HepG2 (cell line): ENCODE measurements around the gene CEBPB. TPM values are rescaled to one million over a fixed set of nuclear protein-coding genes. Genes with fewer than 3 reads are reported as not detected.

Experiments
- DZIP1 ChIP-seq: sonication (generic); formaldehyde crosslinking; IDR thresholded peaks from 2 replicates; pipeline ENCODE4 v1.5.0; 2020; ENCODE audit warnings: mild to moderate bottlenecking, missing genetic modification reagents
- GFI1 ChIP-seq: sonication (generic); formaldehyde crosslinking; IDR thresholded peaks from 2 replicates; pipeline ENCODE4 v1.5.0; 2020; ENCODE audit warnings: missing genetic modification reagents, mild to moderate bottlenecking, borderline replicate concordance
- JARID2 ChIP-seq: sonication (generic); formaldehyde crosslinking; IDR thresholded peaks from 2 replicates; pipeline ENCODE4 v1.8.1; 2023; ENCODE audit warnings: missing genetic modification reagents, inconsistent platforms; ENCODE audit not compliant: insufficient replicate concordance
- MXI1 ChIP-seq: IDR thresholded peaks from 3 replicates; pipeline ENCODE4 v1.6.1; 2012; ENCODE audit warnings: low read depth, low read length, inconsistent platforms, borderline replicate concordance
- SP5 ChIP-seq: IDR thresholded peaks from 2 replicates; pipeline ENCODE4 v1.6.1; 2016; ENCODE audit warnings: low read depth, borderline replicate concordance
- ZEB1 ChIP-seq: IDR thresholded peaks from 2 replicates; pipeline ENCODE4 v1.6.1; 2012; ENCODE audit warnings: mild to moderate bottlenecking, low read depth, inconsistent platforms; ENCODE audit not compliant: insufficient replicate concordance
- ZNF432 ChIP-seq: sonication (generic); formaldehyde crosslinking; IDR thresholded peaks from 2 replicates; pipeline ENCODE4 v1.5.0; 2020; ENCODE audit warnings: missing genetic modification reagents, mild to moderate bottlenecking, borderline replicate concordance
- ZNF550 ChIP-seq: sonication (generic); formaldehyde crosslinking; IDR thresholded peaks from 2 replicates; pipeline ENCODE4 v1.4.0; 2020; ENCODE audit warnings: mild to moderate bottlenecking, missing genetic modification reagents, borderline replicate concordance
- ZNF772 ChIP-seq: sonication (generic); formaldehyde crosslinking; IDR thresholded peaks from 2 replicates; pipeline ENCODE4 v1.5.0; 2020; ENCODE audit warnings: mild to moderate bottlenecking, missing genetic modification reagents
- polyA plus RNA-seq, 8 experiments: library from polyadenylated mRNA; depleted of rRNA in 3 of 8; stranded (reverse) in 7 of 8; unstranded in 1 of 8; fragments of >200 nt; fragmentation: Illumina TruSeq in 4 of 8; extraction: Trizol in 4 of 8; gene quantifications; 2 replicates each; pipeline versions ENCODE4 v1.2.1 to v1.2.3, GENCODE V29; 2011 to 2016; ENCODE audit warnings: low read depth in 4 of 8, missing spikeins in 1 of 8, mixed read lengths in 1 of 8; ENCODE audit not compliant: insufficient read depth in 1 of 8
- total RNA-seq, 5 experiments: library from RNA; depleted of rRNA; stranded (reverse); fragments of >200 nt; fragmentation: Illumina TruSeq; extraction: Trizol; gene quantifications; 2 replicates each; pipeline ENCODE4 v1.2.3, GENCODE V29; 2016; ENCODE audit warnings: low read depth in 1 of 5
- TF ChIP-seq, protein P1 (sequence below): sonication (generic); formaldehyde crosslinking; IDR thresholded peaks from 2 replicates; pipeline ENCODE4 v1.4.0; 2020; ENCODE audit warnings: missing genetic modification reagents, borderline replicate concordance
- TF ChIP-seq, protein P2 (sequence below): sonication (generic); formaldehyde crosslinking; IDR thresholded peaks from 2 replicates; pipeline ENCODE4 v1.4.0; 2020; ENCODE audit warnings: missing genetic modification reagents

CEBPB gene
- total and polyA plus RNA-seq, 2 of the 13 experiments (the other 11 are each of a cell fraction or from before 2014, with no cell fraction given) = 18.5 to 28.2 TPM

DNA sequence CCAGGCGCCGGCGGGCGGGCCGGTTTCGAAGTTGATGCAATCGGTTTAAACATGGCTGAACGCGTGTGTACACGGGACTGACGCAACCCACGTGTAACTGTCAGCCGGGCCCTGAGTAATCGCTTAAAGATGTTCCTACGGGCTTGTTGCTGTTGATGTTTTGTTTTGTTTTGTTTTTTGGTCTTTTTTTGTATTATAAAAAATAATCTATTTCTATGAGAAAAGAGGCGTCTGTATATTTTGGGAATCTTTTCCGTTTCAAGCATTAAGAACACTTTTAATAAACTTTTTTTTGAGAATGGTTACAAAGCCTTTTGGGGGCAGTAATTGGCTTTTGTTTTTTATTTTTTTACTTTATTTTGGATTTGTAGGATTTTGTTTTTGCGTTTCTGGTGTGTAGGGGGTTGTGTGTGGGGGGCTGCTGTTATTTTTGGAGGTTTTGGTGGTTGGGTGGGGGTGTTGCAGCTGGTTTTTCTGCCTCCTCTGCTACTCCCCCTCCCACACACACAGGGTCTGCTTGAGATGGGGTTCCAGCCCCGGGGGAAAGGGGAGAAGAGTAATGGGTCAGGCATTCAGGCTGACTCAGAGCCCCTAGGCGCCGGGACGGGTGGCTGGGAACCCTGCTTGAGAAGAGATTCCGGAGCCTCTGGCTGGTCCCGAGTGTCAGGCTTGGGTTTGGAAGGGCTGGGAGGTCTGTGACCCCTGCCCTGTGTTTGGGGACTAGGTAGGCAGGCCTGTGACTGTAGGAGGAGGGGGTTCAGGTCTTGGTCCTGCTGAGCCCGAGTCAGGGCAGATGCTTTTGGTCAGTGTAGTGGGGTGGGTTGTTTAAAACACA, 2.0 kb downstream of the CEBPB start (continued):
- TF ChIP-seq, protein P1, sequence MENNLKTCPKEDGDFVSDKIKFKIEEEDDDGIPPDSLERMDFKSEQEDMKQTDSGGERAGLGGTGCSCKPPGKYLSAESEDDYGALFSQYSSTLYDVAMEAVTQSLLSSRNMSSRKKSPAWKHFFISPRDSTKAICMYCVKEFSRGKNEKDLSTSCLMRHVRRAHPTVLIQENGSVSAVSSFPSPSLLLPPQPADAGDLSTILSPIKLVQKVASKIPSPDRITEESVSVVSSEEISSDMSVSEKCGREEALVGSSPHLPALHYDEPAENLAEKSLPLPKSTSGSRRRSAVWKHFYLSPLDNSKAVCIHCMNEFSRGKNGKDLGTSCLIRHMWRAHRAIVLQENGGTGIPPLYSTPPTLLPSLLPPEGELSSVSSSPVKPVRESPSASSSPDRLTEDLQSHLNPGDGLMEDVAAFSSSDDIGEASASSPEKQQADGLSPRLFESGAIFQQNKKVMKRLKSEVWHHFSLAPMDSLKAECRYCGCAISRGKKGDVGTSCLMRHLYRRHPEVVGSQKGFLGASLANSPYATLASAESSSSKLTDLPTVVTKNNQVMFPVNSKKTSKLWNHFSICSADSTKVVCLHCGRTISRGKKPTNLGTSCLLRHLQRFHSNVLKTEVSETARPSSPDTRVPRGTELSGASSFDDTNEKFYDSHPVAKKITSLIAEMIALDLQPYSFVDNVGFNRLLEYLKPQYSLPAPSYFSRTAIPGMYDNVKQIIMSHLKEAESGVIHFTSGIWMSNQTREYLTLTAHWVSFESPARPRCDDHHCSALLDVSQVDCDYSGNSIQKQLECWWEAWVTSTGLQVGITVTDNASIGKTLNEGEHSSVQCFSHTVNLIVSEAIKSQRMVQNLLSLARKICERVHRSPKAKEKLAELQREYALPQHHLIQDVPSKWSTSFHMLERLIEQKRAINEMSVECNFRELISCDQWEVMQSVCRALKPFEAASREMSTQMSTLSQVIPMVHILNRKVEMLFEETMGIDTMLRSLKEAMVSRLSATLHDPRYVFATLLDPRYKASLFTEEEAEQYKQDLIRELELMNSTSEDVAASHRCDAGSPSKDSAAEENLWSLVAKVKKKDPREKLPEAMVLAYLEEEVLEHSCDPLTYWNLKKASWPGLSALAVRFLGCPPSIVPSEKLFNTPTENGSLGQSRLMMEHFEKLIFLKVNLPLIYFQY (CRISPR knock-in tag) = peak; percentile 69
- TF ChIP-seq SP5 (CRISPR knock-in tag) (peak; percentile 67; the same call in 1 of the 2 replicates), DZIP1 (CRISPR knock-in tag) (no peak), JARID2 (CRISPR knock-in tag) (peak; percentile 10), ZEB1 (no peak), ZNF550 (CRISPR knock-in tag) (0 out of 2 replicates have a peak, but pooled peaks have one; percentile 40), ZNF772 (CRISPR knock-in tag) (no peak; the same call in 1 of the 2 replicates), GFI1 (CRISPR knock-in tag) (peak; percentile 28), ZNF432 (CRISPR knock-in tag) (no peak), MXI1 (peak; percentile 99)
- TF ChIP-seq, protein P2, sequence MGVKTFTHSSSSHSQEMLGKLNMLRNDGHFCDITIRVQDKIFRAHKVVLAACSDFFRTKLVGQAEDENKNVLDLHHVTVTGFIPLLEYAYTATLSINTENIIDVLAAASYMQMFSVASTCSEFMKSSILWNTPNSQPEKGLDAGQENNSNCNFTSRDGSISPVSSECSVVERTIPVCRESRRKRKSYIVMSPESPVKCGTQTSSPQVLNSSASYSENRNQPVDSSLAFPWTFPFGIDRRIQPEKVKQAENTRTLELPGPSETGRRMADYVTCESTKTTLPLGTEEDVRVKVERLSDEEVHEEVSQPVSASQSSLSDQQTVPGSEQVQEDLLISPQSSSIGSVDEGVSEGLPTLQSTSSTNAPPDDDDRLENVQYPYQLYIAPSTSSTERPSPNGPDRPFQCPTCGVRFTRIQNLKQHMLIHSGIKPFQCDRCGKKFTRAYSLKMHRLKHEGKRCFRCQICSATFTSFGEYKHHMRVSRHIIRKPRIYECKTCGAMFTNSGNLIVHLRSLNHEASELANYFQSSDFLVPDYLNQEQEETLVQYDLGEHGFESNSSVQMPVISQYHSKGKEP (CRISPR knock-in tag) = 0 out of 2 replicates have a peak, but pooled peaks have one; percentile 41
